Inferior parietal cortex (tissue), 1 donor: ENCODE data around the gene PLCH2.
A peak's percentile ranks its signal among the peaks of the same experiment; 100 is the strongest.
"Not testable (repeated sequence)": the region's sequence is repeated elsewhere in the genome, so short reads cannot be mapped to it uniquely, and the experiment has no call there.

Source experiments
- DNase-seq: peaks from one replicate; pipeline ENCODE4 v3.0.0-alpha.2; 2016; ENCODE audit errors: extremely low spot score

The PLCH2 gene

GRCh38 chr1:2440346-2440745, 35.7 kb upstream of the PLCH2 start:
- DNase-seq = not testable (repeated sequence)

DNA sequence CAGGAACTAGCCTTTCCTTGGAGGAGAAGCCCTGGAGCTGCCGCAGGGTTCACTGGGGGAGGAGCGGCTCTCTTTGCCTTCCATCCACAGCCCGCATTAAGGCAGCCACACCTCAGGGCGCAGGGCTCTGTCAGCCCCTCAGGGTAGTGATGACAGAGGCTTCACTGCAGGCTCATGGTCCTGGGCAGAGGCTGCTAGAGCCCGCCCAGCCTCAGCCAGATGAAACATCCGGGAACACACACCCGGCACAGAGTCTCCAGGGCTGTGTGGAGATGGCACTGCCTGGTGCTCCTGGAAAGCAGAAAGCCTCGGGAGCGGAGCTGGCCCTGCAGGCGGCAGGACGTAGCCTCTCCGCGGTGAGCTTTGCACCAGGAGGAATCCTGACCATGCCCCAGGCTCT, 34.3 kb upstream of the PLCH2 start:
- DNase-seq = no peak

- DNase-seq = no peak
Observed at GRCh38 chr1:2442661-2443060, 33.4 kb upstream of the PLCH2 start.

GRCh38 chr1:2443277-2444137, 32.6 kb upstream of the PLCH2 start:
- DNase-seq = no peak

DNA sequence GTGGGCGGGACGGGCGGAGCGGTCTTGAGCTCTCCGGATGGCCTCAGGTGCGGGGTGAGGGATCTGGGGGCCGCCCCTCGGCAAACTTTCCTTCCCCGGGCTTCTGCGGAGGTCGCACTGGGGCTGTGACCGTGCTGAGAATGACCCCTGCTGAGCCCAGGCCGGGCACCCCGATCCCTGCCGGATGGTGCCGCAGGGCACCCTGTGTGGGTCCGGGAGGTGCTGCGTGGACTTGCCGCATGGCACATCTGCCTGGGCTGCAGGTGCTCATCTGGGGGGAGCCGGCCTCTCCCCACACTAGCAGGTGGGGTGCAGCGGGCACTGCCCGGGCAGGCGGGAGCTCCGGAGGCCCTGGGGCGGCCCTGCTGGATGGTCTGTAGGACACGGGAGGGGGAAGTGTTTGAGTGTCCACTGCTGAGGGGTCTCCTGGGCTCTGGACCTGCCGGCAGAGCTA, 31.9 kb upstream of the PLCH2 start:
- no peak for DNase-seq

DNA sequence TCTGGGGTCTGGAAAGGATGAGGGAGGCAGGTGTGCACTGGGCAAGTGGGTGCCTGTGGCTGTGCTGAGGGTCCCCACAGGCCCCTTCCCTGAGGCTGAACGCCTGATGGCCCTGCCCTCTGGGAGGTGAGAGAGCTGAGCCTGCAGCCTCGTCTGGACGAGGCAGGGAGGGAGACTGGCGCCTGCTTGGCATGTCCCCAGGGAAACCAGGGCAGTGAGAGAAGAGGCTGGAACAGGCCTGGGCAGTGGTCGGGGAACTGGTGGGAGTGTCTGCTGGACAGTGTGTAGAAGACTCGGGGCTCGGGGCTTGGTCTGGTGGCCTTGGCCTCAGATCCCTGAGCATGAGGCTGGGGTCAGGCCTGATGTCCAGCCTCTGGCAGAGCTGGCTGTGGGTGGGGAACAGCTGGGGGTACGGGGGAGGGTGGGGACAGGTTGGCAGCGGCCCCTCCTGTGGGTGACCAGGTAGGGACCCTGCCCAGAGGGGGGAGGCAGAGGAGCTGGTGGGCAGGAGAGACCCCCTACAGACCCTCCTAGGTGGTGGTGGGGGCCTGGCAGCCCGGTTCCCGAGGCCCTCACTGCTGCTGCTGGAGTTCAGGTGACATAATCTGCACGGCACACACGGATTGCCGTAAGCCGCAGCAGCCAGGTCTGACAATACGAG, 30.8 kb upstream of the PLCH2 start:
- no peak for DNase-seq

- DNase-seq = no peak
Observed at GRCh38 chr1:2445823-2446215, 30.3 kb upstream of the PLCH2 start.

DNA sequence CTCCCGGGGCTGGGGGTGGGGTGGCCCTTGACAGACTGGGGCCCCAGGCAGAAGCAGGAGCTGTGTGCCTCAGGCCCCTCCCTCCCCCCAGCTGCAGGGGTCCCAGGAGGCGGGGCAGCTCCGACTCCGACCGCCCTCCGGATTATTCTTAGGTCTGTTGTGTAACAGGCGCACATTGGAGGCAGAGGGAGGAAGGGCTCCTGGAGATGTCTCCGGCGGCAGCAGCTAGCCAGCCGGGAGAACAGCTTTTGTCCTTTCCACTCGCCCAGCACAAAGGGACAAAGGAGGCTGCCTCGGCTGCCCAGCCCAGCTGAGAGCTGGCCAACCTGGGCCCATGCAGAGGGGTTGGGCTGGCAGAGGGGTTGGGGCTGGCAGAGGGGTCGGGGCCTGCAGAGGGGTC, 29.7 kb upstream of the PLCH2 start:
- DNase-seq = peak; percentile 69

- no peak for DNase-seq
Observed at GRCh38 chr1:2446861-2447260, 29.2 kb upstream of the PLCH2 start.

- no peak for DNase-seq
Observed at GRCh38 chr1:2447276-2448097, 28.6 kb upstream of the PLCH2 start.

DNA sequence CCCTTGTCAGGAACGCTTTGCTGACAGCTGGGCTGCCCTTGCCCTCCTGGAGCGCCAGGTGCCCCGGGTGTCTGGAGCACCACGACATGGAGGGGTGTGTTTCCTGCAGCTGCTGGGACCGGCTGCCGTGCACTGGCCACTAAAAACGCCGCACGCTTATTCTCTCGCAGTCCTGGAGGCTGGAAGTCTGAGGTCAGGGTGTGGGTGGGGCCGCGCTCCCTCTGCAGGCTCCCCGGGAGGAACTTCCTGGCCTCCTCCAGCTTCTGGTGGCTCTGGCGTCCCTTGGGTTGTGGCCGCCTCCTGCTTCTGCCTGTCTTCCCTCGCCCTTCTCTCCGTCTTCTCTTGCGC, 28.0 kb upstream of the PLCH2 start:
- no peak for DNase-seq

DNA sequence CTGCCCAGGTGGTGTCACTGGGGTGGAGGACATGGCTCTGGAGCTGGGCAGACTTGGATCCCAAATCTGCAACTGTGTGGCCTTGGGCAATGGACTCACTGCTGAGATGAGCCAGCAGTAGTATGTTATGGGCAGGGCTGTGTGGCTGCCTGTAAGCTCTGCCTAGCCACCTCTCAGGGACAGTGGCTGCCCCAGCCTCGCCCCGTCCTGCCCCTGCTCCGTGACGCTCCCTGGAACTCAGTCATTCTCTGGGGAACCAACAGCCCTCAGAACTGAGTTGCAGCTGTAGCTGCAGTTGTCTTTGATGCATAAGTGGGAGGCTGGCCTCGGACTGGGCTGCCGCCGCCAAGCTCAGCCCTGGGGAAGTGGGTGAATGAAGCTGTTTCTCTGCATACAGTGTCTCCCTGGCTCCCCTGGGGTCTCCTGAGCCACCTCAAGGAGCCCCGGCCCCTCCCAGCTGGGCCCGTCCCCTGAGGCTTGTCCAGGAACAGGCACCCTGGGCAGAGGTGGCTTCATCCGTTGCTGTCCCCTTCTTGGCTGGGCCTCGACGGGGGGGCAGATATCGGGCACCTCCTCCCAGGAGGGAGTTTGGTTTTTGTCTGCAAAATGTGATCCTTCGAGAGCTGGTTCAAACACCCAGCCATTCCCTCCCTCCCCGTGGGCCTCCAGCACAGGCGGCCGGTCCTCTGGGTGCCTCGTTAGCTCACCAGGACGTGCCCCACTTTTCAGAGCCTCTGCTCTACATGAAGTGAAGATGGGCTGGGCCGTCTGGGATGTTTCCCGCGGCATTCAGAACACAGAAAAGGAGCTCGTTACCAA, 26.2 kb upstream of the PLCH2 start:
- no peak for DNase-seq

- no peak for DNase-seq
Observed at GRCh38 chr1:2451741-2452140, 24.3 kb upstream of the PLCH2 start.

DNA sequence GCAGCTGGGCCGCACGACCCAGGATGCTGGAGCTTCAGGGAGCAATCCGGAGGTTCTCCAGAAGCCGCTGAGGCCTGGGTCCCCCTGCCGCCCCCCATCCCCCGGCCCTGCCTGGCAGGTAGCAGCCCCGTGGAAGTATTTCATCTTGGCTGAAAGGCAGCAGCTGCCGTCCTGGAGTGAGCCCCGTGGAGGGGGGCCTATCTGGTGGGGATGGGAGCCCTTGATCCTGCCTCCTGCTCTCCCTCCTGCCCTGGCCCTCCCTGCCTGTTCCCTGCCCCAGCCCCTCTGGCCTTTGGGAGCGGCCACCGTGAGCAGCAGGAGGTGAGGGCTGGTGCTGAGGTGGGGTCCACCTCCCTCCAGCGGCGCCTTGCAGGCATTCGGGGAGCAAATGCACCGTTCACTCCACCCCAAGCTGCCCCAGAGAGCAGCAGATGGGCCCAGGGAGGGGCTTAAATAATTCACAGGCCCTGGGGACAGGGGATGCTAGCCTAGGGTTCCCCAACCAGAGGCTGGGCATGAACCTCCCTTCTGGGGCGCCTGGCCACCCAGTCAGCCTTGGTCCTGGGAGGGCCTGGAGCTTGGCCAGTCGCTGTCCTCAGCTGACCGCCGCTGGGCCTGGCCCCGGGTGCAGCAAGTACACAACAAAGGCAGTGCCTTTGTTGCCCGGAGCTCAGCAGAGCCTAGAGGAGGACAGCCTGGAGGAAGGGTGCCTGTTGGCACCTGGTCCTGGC, 23.7 kb upstream of the PLCH2 start:
- DNase-seq = peak; percentile 64

- no peak for DNase-seq
Observed at GRCh38 chr1:2452932-2453315, 23.2 kb upstream of the PLCH2 start.

GRCh38 chr1:2454227-2454626, 21.9 kb upstream of the PLCH2 start:
- DNase-seq = no peak

DNA sequence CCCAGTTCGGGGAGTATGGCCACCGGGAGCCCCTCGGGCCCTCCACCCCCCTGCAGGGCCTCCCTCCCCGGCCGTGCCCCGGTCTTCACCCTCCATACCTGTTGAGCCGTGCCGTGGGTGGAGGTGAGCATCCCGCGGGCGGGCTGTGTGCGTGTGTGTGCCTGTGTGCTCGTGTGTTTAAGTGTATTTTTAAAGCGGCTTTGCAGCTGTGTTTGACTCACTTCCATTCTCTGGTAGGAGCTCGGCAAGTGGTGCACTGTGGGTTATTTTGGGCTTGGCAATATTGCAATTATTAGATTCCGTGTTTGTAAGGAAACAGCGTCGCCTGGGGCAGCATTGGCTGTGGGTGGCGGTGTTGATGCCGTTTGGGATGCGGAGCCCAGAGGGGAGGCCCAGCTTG, 20.3 kb upstream of the PLCH2 start:
- DNase-seq = no peak

GRCh38 chr1:2457444-2457843, 18.6 kb upstream of the PLCH2 start:
- no peak for DNase-seq

GRCh38 chr1:2458687-2459086, 17.4 kb upstream of the PLCH2 start:
- DNase-seq = no peak

GRCh38 chr1:2459102-2459753, 16.9 kb upstream of the PLCH2 start:
- not testable (repeated sequence) for DNase-seq
